Karpas-422 (cell line): ENCODE measurements around the gene CCNL1. TPM values are rescaled to one million over a fixed set of nuclear protein-coding genes. Genes with fewer than 3 reads are reported as not detected.

Experiments
- DNase-seq: peaks from one replicate; pipeline ENCODE4 v3.0.0-alpha.2; 2015
- H2AFZ ChIP-seq: fragments of 200-600 bp; sonication (generic); 2 replicates; pipeline ENCODE4 v1.6.1; 2014; ENCODE audit warnings: antibody characterized with exemption, low read length, mixed read lengths
- H3K27ac ChIP-seq: fragments of 200-600 bp; sonication (generic); 2 replicates; pipeline ENCODE4 v1.5.1; 2014; ENCODE audit warnings: mild to moderate bottlenecking, low read length, moderate library complexity
- H3K27me3 ChIP-seq: fragments of 200-600 bp; sonication (generic); 2 replicates; pipeline ENCODE4 v1.6.1; 2014; ENCODE audit warnings: low read length, mixed read lengths
- H3K36me3 ChIP-seq: fragments of 200-600 bp; sonication (generic); 2 replicates; pipeline ENCODE4 v1.6.1; 2014; ENCODE audit warnings: low read length, mixed read lengths; ENCODE audit not compliant: insufficient read depth
- H3K4me1 ChIP-seq: fragments of 200-600 bp; sonication (generic); 2 replicates; pipeline ENCODE4 v1.6.1; 2014; ENCODE audit warnings: mild to moderate bottlenecking, low read length, mixed read lengths
- H3K4me2 ChIP-seq: fragments of 200-600 bp; sonication (generic); 2 replicates; pipeline ENCODE4 v1.6.1; 2014; ENCODE audit warnings: low read length, low read depth, mild to moderate bottlenecking; ENCODE audit not compliant: poor library complexity, severe bottlenecking
- H3K4me3 ChIP-seq: fragments of 200-600 bp; sonication (generic); 2 replicates; pipeline ENCODE4 v1.5.1; 2014; ENCODE audit warnings: mild to moderate bottlenecking, antibody characterized with exemption, low read length, mixed read lengths
- H3K79me2 ChIP-seq: fragments of 200-600 bp; sonication (generic); 2 replicates; pipeline ENCODE4 v1.6.1; 2014; ENCODE audit warnings: mild to moderate bottlenecking, low read length, mixed read lengths
- H3K9ac ChIP-seq: fragments of 200-600 bp; sonication (generic); 2 replicates; pipeline ENCODE4 v1.6.0; 2014; ENCODE audit warnings: low read length
- H3K9me2 ChIP-seq: fragments of 200-600 bp; sonication (generic), shearing (Covaris generic); replicated peaks from 2 replicates; pipeline ENCODE4 v1.6.0; 2014; ENCODE audit warnings: mild to moderate bottlenecking, low read length, moderate library complexity; ENCODE audit not compliant: insufficient read depth
- H3K9me3 ChIP-seq: fragments of 300-700, 200-600 bp; sonication (generic); 2 replicates; pipeline ENCODE4 v1.6.1; 2014; ENCODE audit warnings: low read length, mixed read lengths
- H4K20me1 ChIP-seq: fragments of 200-600 bp; sonication (generic); 2 replicates; pipeline ENCODE4 v1.6.1; 2014; ENCODE audit warnings: mild to moderate bottlenecking, antibody characterized with exemption, low read length, low read depth; ENCODE audit not compliant: insufficient read depth
- total RNA-seq: library from RNA; depleted of rRNA; stranded (reverse); fragments of >200 nt; shearing (Covaris generic); gene quantifications from 2 replicates; pipeline ENCODE4 v1.2.3, GENCODE V29; 2014; ENCODE audit warnings: low replicate concordance

Gene CCNL1
- total RNA-seq, 1 experiment from 2014 or later = 221 TPM

DNA sequence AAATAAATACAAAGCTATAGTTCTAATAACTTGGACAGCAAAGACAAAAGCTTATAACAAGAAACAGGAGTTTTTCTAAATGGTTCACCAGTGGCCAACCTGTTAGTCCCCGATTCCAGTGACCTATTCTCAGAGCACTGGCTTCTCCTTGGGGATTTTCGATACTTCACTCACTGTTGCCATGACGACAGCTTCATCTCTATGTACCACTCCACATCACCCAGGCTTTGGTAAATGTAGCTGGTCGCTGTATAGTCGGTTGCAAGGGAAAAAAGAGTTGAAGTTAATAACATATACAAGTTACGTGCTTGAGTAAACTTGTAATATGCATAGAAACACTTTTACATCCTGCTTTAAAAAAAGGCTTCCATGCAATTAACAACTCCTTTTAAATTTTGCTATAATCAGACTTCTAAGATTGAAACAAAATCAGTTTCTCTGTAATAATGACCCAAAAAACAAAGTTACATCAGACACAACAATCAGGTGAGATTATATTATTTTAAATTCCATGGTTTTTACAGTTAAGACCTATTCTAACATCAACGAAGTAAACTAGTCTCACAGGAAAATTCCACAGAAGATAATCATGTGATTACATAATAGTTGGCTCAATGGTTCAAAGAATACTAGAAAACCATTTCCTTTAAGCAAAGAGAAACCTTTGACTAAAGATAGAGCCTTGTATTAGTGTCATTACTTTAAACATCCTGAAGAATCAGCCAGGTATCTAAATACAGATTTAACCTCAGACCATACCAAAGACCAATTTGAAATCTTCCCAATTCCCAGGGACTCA is 2.9 kb downstream of the CCNL1 start:
- H3K36me3 ChIP-seq = peaks cover 72% of the 10 kb centered on the region
- H3K27ac ChIP-seq = no peak overlapping the region
- peak overlapping the region; percentile 97; the same call in 1 of the 2 replicates for H3K4me3 ChIP-seq
- peaks cover 85% of the 10 kb centered on the region for H3K79me2 ChIP-seq
- no peaks in the 10 kb centered on the region for H3K9me2 ChIP-seq
- peak overlapping the region; percentile 99 for H3K4me2 ChIP-seq
- DNase-seq = no peak
- no peaks in the 10 kb centered on the region for H3K9me3 ChIP-seq
- H3K4me1 ChIP-seq = peaks cover 42% of the 10 kb centered on the region
- H4K20me1 ChIP-seq = peaks cover 54% of the 10 kb centered on the region
- H3K9ac ChIP-seq = no peak overlapping the region
- no peak overlapping the region for H2AFZ ChIP-seq
- H3K27me3 ChIP-seq = no peaks in the 10 kb centered on the region

DNA sequence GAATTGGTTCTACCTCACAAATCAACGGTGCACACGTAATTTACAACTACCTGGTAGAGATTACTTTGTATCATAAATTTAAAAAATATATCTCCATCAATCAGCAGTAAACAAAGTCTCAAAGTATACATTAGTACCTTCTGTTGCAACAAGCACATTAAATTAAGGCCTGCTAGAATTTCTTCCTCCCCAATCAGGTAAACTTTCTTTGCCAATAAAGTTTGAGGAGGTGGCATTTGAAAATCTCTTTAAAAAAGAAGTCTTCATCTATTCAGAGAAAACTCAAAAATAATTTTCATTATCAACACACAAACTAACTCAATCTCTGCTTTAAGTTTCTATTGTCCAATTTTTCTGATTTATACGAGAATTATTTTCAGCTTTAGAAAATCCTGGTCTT is 4.4 kb downstream of the CCNL1 start:
- H3K27me3 ChIP-seq = no peaks in the 10 kb centered on the region
- DNase-seq = no peak
- H3K36me3 ChIP-seq = peaks cover 86% of the 10 kb centered on the region
- H2AFZ ChIP-seq = no peak overlapping the region
- H3K4me1 ChIP-seq = peaks cover 34% of the 10 kb centered on the region
- peak overlapping the region; percentile 99 for H3K4me2 ChIP-seq
- H3K9me3 ChIP-seq = no peaks in the 10 kb centered on the region
- no peak overlapping the region for H3K9ac ChIP-seq
- H3K79me2 ChIP-seq = peaks cover 83% of the 10 kb centered on the region
- H4K20me1 ChIP-seq = peaks cover 55% of the 10 kb centered on the region
- H3K27ac ChIP-seq = no peak overlapping the region
- H3K9me2 ChIP-seq = no peaks in the 10 kb centered on the region
- no peak overlapping the region for H3K4me3 ChIP-seq

DNA sequence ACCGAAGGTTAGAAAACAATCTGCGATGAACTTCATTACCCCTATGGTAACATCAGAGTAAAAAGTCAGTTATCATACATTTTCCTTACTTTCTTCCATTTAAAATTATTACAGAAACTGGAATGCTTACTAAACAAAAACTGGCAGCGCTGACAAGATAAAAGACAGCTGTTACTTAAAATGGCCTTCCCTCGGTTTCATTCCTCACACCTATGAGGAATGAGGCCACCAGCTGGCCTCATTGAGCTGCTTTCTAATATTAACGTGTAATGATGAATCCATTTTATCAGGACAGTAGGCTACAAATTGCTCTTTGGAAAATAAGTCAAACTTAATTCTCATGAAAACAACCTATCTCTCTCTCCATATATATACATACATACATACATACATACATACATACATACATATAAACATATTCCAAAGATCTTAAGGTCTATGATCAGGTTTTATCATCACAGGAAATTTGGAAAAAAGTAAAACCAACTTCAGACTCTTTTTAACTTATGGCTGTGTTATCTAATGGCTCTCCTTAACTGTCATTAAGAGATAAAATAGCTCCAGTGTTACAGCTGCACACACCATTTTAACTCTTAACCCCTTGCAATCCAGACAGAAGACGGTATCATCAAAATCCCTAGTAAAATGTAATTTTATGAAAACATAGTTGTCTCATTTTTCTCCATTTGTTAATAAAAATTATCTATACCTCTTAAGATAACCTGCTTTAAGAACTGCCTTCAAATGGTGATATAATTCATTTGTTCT is 5.2 kb downstream of the CCNL1 start:
- peaks cover 95% of the 10 kb centered on the region for H3K36me3 ChIP-seq
- H3K4me3 ChIP-seq = no peak overlapping the region
- H3K9me3 ChIP-seq = no peaks in the 10 kb centered on the region
- H4K20me1 ChIP-seq = peaks cover 61% of the 10 kb centered on the region
- no peak overlapping the region for H2AFZ ChIP-seq
- H3K9ac ChIP-seq = no peak overlapping the region
- no peaks in the 10 kb centered on the region for H3K27me3 ChIP-seq
- no peaks in the 10 kb centered on the region for H3K9me2 ChIP-seq
- H3K4me2 ChIP-seq = peak overlapping the region; percentile 99
- DNase-seq = no peak
- peaks cover 77% of the 10 kb centered on the region for H3K79me2 ChIP-seq
- no peak overlapping the region for H3K27ac ChIP-seq
- H3K4me1 ChIP-seq = peaks cover 34% of the 10 kb centered on the region

DNA sequence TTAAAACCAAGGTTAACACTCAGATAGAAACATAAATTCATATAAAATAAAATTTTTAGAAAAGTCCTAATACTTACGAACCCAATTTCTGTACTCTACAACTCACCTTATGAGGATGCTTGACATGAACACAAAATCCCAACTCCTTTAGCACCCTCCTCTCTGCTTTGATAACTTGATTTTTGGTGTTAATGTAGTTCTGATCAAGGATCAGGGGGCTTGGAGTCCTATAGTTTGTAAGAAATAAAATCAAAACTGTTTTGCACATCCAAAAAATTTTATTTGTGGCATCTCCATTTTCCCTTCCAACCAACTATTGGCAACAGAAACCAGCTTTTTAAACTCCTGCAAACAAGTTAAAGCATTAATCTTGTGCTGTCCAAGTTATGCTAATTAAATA is 7.0 kb downstream of the CCNL1 start:
- H3K36me3 ChIP-seq = peaks cover 100% of the 10 kb centered on the region
- H3K4me1 ChIP-seq = peaks cover 27% of the 10 kb centered on the region
- no peak overlapping the region for H3K4me2 ChIP-seq
- H3K9ac ChIP-seq = no peak overlapping the region
- H3K9me3 ChIP-seq = no peaks in the 10 kb centered on the region
- no peak overlapping the region for H2AFZ ChIP-seq
- no peaks in the 10 kb centered on the region for H3K9me2 ChIP-seq
- no peak overlapping the region for H3K27ac ChIP-seq
- DNase-seq = no peak
- peaks cover 59% of the 10 kb centered on the region for H3K79me2 ChIP-seq
- no peak overlapping the region for H3K4me3 ChIP-seq
- peaks cover 52% of the 10 kb centered on the region for H4K20me1 ChIP-seq
- no peaks in the 10 kb centered on the region for H3K27me3 ChIP-seq

DNA sequence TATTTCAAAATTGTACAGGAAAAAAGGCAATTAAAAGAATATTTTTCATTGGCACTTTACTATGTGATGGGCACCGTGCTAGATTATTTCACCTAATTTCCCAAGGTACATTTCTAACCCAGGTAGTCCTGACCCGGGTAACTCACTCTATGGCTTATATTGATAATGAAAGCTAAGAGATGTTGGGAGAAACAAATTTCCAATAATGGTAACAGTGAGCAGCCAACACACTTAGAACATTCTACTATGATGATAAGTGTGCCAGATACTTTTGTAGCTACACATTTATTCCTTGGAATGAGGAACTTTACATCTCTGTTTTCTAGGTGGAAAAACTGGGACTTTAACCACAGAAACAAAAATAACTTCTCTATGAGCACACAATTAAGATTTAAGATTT is 7.5 kb downstream of the CCNL1 start:
- no peak overlapping the region for H3K4me3 ChIP-seq
- DNase-seq = no peak
- no peak overlapping the region for H3K4me2 ChIP-seq
- H3K79me2 ChIP-seq = peaks cover 54% of the 10 kb centered on the region
- H3K4me1 ChIP-seq = peaks cover 22% of the 10 kb centered on the region
- no peaks in the 10 kb centered on the region for H3K27me3 ChIP-seq
- peaks cover 100% of the 10 kb centered on the region for H3K36me3 ChIP-seq
- H3K27ac ChIP-seq = no peak overlapping the region
- H3K9ac ChIP-seq = no peak overlapping the region
- no peaks in the 10 kb centered on the region for H3K9me2 ChIP-seq
- H2AFZ ChIP-seq = no peak overlapping the region
- peaks cover 47% of the 10 kb centered on the region for H4K20me1 ChIP-seq
- no peaks in the 10 kb centered on the region for H3K9me3 ChIP-seq

DNA sequence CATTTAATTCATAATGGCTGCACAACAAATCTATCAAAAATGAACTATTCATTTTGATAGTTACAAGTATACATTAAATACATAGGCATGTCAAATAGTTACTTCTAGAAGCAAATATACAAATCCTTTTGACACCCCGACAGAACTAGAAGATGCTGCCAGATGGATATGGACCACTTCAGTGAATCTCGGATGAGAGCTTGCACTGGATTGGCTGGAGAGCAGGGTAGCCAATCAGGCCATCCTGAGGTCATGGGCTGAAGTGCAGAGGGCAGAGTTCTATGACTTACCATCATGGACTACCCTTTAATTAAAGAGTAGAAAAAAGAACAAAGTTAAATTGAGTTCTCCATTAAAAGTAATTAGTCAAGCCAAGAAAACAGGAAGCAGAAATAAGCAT is 8.3 kb downstream of the CCNL1 start:
- Histone ChIP-seq H3K4me3 (no peak overlapping the region), H2AFZ (no peak overlapping the region), H3K9me3 (no peaks in the 10 kb centered on the region), H3K4me1 (peaks cover 14% of the 10 kb centered on the region), H4K20me1 (peaks cover 39% of the 10 kb centered on the region), H3K36me3 (peaks cover 100% of the 10 kb centered on the region), H3K9ac (no peak overlapping the region), H3K4me2 (no peak overlapping the region), H3K9me2 (no peaks in the 10 kb centered on the region), H3K27me3 (no peaks in the 10 kb centered on the region), H3K79me2 (peaks cover 46% of the 10 kb centered on the region), H3K27ac (no peak overlapping the region)
- no peak for DNase-seq

DNA sequence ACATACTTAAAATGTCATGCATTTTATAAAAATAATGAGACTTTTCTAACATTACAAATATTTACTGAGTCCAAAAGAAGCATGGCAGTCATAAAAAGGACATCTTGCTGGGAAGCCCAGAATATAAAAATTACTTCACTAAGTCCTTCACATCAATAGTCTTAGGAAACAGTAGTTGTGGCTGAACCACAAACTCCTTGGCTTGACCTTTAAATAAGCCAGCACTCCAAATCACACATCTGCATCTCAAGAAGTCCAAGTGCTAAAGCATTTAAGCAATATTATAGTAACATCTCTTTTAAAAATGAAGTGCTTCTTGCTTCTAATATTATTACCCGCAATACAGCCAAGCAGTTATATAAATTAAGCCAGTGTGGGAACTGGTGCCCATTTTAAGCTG is 8.8 kb downstream of the CCNL1 start:
- Histone ChIP-seq H3K4me2 (no peak overlapping the region), H3K79me2 (peaks cover 41% of the 10 kb centered on the region), H3K9me3 (no peaks in the 10 kb centered on the region), H3K4me1 (peaks cover 11% of the 10 kb centered on the region), H3K27me3 (no peaks in the 10 kb centered on the region), H3K4me3 (no peak overlapping the region), H4K20me1 (peaks cover 35% of the 10 kb centered on the region), H3K9ac (no peak overlapping the region), H3K36me3 (peaks cover 97% of the 10 kb centered on the region), H2AFZ (no peak overlapping the region), H3K9me2 (no peaks in the 10 kb centered on the region), H3K27ac (no peak overlapping the region)
- no peak for DNase-seq

DNA sequence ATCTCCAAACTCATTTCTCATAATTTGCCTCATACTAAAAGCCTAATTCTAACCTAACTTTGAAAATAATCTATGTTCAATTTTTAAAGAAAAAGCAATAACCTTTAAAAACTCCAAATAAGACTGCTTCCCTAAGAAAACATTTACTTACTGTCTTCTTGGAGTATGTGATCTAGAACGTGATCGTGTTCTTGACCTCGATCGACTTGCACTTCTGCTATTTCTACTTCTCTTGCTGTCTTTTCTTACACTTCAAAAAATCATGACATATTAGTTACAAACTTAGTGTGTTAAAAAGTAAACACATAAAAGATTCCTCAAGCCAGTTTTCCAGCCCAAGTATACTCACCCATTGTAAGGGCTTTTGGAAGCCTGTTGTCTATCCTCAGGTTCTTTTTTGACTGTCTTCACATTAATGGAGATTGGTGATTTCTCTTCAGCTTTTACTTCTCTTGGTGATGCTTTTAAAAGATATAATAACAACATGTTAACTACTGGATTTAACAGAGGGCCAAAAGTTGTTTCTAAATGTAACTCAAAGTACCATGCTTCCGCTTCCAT is 10.7 kb downstream of the CCNL1 start:
- no peaks in the 10 kb centered on the region for H3K9me2 ChIP-seq
- H3K36me3 ChIP-seq = peaks cover 85% of the 10 kb centered on the region
- H3K27me3 ChIP-seq = no peaks in the 10 kb centered on the region
- H3K4me2 ChIP-seq = no peak overlapping the region
- H2AFZ ChIP-seq = no peak overlapping the region
- no peak for DNase-seq
- no peak overlapping the region for H3K4me3 ChIP-seq
- no peak overlapping the region for H3K27ac ChIP-seq
- no peaks in the 10 kb centered on the region for H3K9me3 ChIP-seq
- H3K79me2 ChIP-seq = peaks cover 22% of the 10 kb centered on the region
- peaks cover 20% of the 10 kb centered on the region; the same call in 1 of the 2 replicates for H4K20me1 ChIP-seq
- H3K4me1 ChIP-seq = peaks cover 19% of the 10 kb centered on the region
- no peak overlapping the region for H3K9ac ChIP-seq
